Muscle layer of duodenum (tissue), 2 donors: Measurements from ENCODE around the gene TNRC6C.

Source experiments
- H3K27ac ChIP-seq: one replicate; pipeline ENCODE4 v1.7.0; 2013; ENCODE audit warnings: mild to moderate bottlenecking, low read length
- H3K27me3 ChIP-seq: one replicate; pipeline ENCODE4 v1.7.0; 2013; ENCODE audit warnings: low read depth, mild to moderate bottlenecking, control low read depth, low read length
- H3K36me3 ChIP-seq, 2 donors: one replicate each; pipeline ENCODE4 v1.7.0; 2013; ENCODE audit warnings: low read length in 2 of 2, control low read depth in 1 of 2, mild to moderate bottlenecking in 1 of 2; ENCODE audit not compliant: insufficient read depth in 2 of 2, control insufficient read depth in 1 of 2
- H3K4me1 ChIP-seq, 2 donors: one replicate each; pipeline ENCODE4 v1.7.0; 2013; ENCODE audit warnings: low read length in 2 of 2, mild to moderate bottlenecking in 2 of 2, control low read depth in 1 of 2, moderate library complexity in 1 of 2; ENCODE audit not compliant: insufficient read depth in 2 of 2, control insufficient read depth in 1 of 2
- H3K4me3 ChIP-seq, 2 donors: one replicate each; pipeline ENCODE4 v1.7.0; 2013; ENCODE audit warnings: low read length in 2 of 2, low read depth in 1 of 2, mild to moderate bottlenecking in 1 of 2
- H3K9me3 ChIP-seq, 2 donors: one replicate each; pipeline ENCODE4 v1.7.0; 2013; ENCODE audit warnings: low read length in 2 of 2, control low read depth in 1 of 2, mild to moderate bottlenecking in 1 of 2; ENCODE audit not compliant: control insufficient read depth in 1 of 2
- donor health status: healthy.

The TNRC6C gene

GRCh38 chr17:78001182-78001581, 42.7 kb downstream of the TNRC6C start:
- H3K4me3 ChIP-seq = no peak overlapping the region
- no peaks in the 10 kb centered on the region for H3K9me3 ChIP-seq
- no peaks in the 10 kb centered on the region for H3K27me3 ChIP-seq
- H3K36me3 ChIP-seq = no peaks in the 10 kb centered on the region
- H3K4me1 ChIP-seq = peaks cover 0 to 25% of the 10 kb centered on the region in 2 donors
- no peak overlapping the region for H3K27ac ChIP-seq

GRCh38 chr17:78001612-78002011, 43.1 kb downstream of the TNRC6C start:
- Histone ChIP-seq H3K27me3 (no peaks in the 10 kb centered on the region), H3K4me3 (no peak overlapping the region), H3K4me1 (peaks cover 0 to 20% of the 10 kb centered on the region in 2 donors), H3K9me3 (no peaks in the 10 kb centered on the region), H3K27ac (no peak overlapping the region), H3K36me3 (no peaks in the 10 kb centered on the region)

- Histone ChIP-seq H3K36me3 (no peaks in the 10 kb centered on the region), H3K27me3 (no peaks in the 10 kb centered on the region), H3K4me3 (no peak overlapping the region), H3K9me3 (no peaks in the 10 kb centered on the region), H3K27ac (no peak overlapping the region), H3K4me1 (peaks cover 0 to 15% of the 10 kb centered on the region in 2 donors)
Measured at GRCh38 chr17:78002166-78002565, 43.7 kb downstream of the TNRC6C start.

- H3K4me1 ChIP-seq = peaks cover 0 to 9% of the 10 kb centered on the region in 2 donors
- peaks cover 0 to 7% of the 10 kb centered on the region in 2 donors for H3K36me3 ChIP-seq
- H3K27me3 ChIP-seq = no peaks in the 10 kb centered on the region
- H3K4me3 ChIP-seq = no peak overlapping the region
- no peaks in the 10 kb centered on the region for H3K9me3 ChIP-seq
- H3K27ac ChIP-seq = no peak overlapping the region
Measured at GRCh38 chr17:78005452-78006171, 47.1 kb downstream of the TNRC6C start.

- H3K4me1 ChIP-seq = peaks cover 0 to 2% of the 10 kb centered on the region in 2 donors
- no peak overlapping the region for H3K4me3 ChIP-seq
- no peaks in the 10 kb centered on the region for H3K9me3 ChIP-seq
- H3K36me3 ChIP-seq = peaks cover 0 to 7% of the 10 kb centered on the region in 2 donors
- H3K27ac ChIP-seq = no peak overlapping the region
- H3K27me3 ChIP-seq = no peaks in the 10 kb centered on the region
Measured at GRCh38 chr17:78006338-78006737, 47.8 kb downstream of the TNRC6C start.

DNA sequence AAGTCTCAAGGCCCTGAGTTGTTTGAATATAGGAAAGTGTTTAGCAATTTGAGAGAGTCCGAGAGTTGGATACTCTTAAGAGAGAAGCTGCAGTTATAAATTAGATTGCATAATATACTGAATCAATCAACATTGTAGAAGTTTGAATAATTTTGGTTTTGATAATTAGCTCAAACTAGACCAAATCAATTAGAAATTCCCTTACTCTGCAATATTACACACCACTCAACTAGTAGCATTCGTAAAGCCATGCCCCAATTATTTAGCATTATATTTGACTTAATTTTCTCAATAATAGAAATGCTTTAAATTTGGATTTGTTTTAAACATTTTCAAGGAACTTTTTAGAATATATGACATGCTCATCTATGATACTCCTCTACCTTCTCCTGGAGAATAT, 49.1 kb downstream of the TNRC6C start:
- peaks cover 0 to 13% of the 10 kb centered on the region in 2 donors for H3K36me3 ChIP-seq
- H3K4me3 ChIP-seq = no peak overlapping the region
- H3K9me3 ChIP-seq = no peaks in the 10 kb centered on the region
- H3K4me1 ChIP-seq = no peaks in the 10 kb centered on the region
- H3K27ac ChIP-seq = no peak overlapping the region
- H3K27me3 ChIP-seq = no peaks in the 10 kb centered on the region

- H3K36me3 ChIP-seq = peaks cover 0 to 13% of the 10 kb centered on the region in 2 donors
- H3K27ac ChIP-seq = no peak overlapping the region
- H3K27me3 ChIP-seq = no peaks in the 10 kb centered on the region
- no peak overlapping the region for H3K4me3 ChIP-seq
- H3K4me1 ChIP-seq = peaks cover 0 to 10% of the 10 kb centered on the region in 2 donors
- H3K9me3 ChIP-seq = no peaks in the 10 kb centered on the region
Measured at GRCh38 chr17:78010759-78011158, 52.3 kb downstream of the TNRC6C start.

- Histone ChIP-seq H3K36me3 (peaks cover 0 to 13% of the 10 kb centered on the region in 2 donors), H3K4me1 (peaks cover 0 to 10% of the 10 kb centered on the region in 2 donors), H3K4me3 (no peak overlapping the region), H3K9me3 (no peaks in the 10 kb centered on the region), H3K27ac (no peak overlapping the region), H3K27me3 (no peaks in the 10 kb centered on the region)
Measured at GRCh38 chr17:78012428-78012827, 53.9 kb downstream of the TNRC6C start.

GRCh38 chr17:78013683-78014467, 55.4 kb downstream of the TNRC6C start:
- Histone ChIP-seq H3K9me3 (no peaks in the 10 kb centered on the region), H3K4me1 (peaks cover 0 to 11% of the 10 kb centered on the region in 2 donors), H3K36me3 (peaks cover 0 to 13% of the 10 kb centered on the region in 2 donors), H3K27ac (no peak overlapping the region), H3K27me3 (no peaks in the 10 kb centered on the region), H3K4me3 (no peak overlapping the region)

DNA sequence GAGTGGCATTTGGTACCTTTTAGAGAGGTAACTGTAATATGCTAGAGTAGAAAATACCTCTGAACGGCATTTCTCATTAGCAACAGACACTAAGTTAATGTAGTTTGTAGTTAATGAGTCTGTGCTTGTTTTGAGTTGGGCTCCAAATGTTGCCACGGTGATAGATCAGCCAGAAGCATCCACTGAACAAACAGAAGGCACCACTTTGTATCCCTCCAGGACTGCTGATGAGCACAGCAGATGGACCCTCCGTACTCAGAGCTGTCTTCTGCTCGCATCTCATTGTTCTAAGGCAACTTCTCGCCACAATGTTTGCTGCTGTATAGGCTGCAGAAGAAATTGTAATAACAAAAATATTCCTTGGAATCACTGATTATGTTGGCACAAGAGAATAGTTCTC, 56.1 kb downstream of the TNRC6C start:
- Histone ChIP-seq H3K4me1 (peaks cover 0 to 15% of the 10 kb centered on the region in 2 donors), H3K27me3 (no peaks in the 10 kb centered on the region), H3K9me3 (no peaks in the 10 kb centered on the region), H3K4me3 (no peak overlapping the region), H3K36me3 (peaks cover 0 to 13% of the 10 kb centered on the region in 2 donors), H3K27ac (no peak overlapping the region)

GRCh38 chr17:78016852-78017251, 58.3 kb downstream of the TNRC6C start:
- Histone ChIP-seq H3K36me3 (peaks cover 0 to 5% of the 10 kb centered on the region in 2 donors), H3K27ac (no peak overlapping the region), H3K4me1 (peaks cover 0 to 20% of the 10 kb centered on the region in 2 donors), H3K27me3 (no peaks in the 10 kb centered on the region), H3K4me3 (no peak overlapping the region), H3K9me3 (no peaks in the 10 kb centered on the region)
